ENCODE measurements around the gene OSBPL10.

DNA sequence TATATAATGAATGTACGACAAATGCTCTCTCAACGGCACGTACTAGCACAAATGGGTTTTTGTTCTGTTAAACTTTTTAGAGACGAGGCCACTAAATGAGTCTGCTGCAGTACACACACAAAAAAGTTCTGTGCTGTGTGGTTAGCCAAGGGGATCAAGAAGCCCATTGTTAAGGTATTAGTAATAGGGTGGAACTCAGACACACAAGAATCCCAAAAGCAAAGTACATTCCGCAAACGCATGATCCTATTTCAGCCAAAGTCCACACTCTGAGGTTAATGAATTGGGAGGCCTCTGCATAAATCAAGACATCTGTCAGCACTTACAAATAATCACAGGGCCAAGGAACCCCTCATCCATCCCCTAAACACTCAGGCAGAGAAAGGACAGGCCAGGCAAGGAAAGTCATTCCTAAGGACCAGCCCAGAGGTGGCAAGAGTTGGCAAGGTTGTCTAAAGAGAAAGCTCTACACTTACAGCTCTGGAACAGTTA is 12.1 kb downstream of the OSBPL10 start:
- TF ChIP-seq, protein P1, sequence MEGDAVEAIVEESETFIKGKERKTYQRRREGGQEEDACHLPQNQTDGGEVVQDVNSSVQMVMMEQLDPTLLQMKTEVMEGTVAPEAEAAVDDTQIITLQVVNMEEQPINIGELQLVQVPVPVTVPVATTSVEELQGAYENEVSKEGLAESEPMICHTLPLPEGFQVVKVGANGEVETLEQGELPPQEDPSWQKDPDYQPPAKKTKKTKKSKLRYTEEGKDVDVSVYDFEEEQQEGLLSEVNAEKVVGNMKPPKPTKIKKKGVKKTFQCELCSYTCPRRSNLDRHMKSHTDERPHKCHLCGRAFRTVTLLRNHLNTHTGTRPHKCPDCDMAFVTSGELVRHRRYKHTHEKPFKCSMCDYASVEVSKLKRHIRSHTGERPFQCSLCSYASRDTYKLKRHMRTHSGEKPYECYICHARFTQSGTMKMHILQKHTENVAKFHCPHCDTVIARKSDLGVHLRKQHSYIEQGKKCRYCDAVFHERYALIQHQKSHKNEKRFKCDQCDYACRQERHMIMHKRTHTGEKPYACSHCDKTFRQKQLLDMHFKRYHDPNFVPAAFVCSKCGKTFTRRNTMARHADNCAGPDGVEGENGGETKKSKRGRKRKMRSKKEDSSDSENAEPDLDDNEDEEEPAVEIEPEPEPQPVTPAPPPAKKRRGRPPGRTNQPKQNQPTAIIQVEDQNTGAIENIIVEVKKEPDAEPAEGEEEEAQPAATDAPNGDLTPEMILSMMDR (IDR thresholded peaks at IDR 0.05): no peak
- no peak for TF ChIP-seq POLR2A (IDR thresholded peaks at IDR 0.05)
